Naive B cell (primary cell): Measurements from ENCODE around the gene HOMER2. TPM values are rescaled to one million over a fixed set of nuclear protein-coding genes. Genes with fewer than 3 reads are reported as not detected.

Experiments
- ATAC-seq, 2 donors: fragments of 150-1000 bp; cut with Tn5 transposase; 2 replicates each; pipeline ENCODE4 v1.10.0; 2021; ENCODE audit warnings: low read depth in 2 of 2, mild to moderate bottlenecking in 2 of 2, moderate library complexity in 2 of 2
- DNase-seq: peaks from one replicate; pipeline ENCODE4 v3.0.0; 2022
- H3K27ac Mint-ChIP-seq, 6 donors: one replicate each; pipeline ENCODE4 v1.8.0; 2020 to 2022; ENCODE audit warnings: mild to moderate bottlenecking in 6 of 6, mixed read lengths in 6 of 6, moderate library complexity in 5 of 6, inconsistent platforms in 2 of 6
- H3K27me3 Mint-ChIP-seq, 3 donors: one replicate each; pipeline ENCODE4 v1.8.0; 2021 to 2022; ENCODE audit warnings: mixed read lengths in 3 of 3, mild to moderate bottlenecking in 1 of 3
- H3K36me3 Mint-ChIP-seq, 2 donors: one replicate each; pipeline ENCODE4 v1.8.0; 2020 to 2022; ENCODE audit warnings: mixed read lengths in 2 of 2, inconsistent platforms in 1 of 2, mild to moderate bottlenecking in 1 of 2
- H3K4me1 Mint-ChIP-seq, 3 donors: one replicate each; pipeline ENCODE4 v1.8.0; 2020 to 2022; ENCODE audit warnings: mixed read lengths in 3 of 3, inconsistent platforms in 1 of 3, mild to moderate bottlenecking in 1 of 3, moderate library complexity in 1 of 3
- H3K4me3 Mint-ChIP-seq, 8 donors: one replicate each; pipeline ENCODE4 v1.8.0; 2020 to 2022; ENCODE audit warnings: mild to moderate bottlenecking in 8 of 8, mixed read lengths in 8 of 8, moderate library complexity in 8 of 8, inconsistent platforms in 2 of 8
- H3K9me3 Mint-ChIP-seq, 7 donors: one replicate each; pipeline ENCODE4 v1.8.0; 2020 to 2022; ENCODE audit warnings: mixed read lengths in 7 of 7, mild to moderate bottlenecking in 5 of 7, inconsistent platforms in 2 of 7, moderate library complexity in 1 of 7
- polyA plus RNA-seq, 6 donors: library from polyadenylated mRNA; unstranded; fragments of 300-500 nt; fragmentation: Illumina TruSeq; gene quantifications; one replicate each; pipeline ENCODE4 v1.2.3, GENCODE V29; 2021; ENCODE audit warnings: low read depth in 6 of 6

HOMER2 gene
- polyA plus RNA-seq, 6 donors from 2014 or later: 3.0 to 11.6 (median 6.2) TPM

DNA sequence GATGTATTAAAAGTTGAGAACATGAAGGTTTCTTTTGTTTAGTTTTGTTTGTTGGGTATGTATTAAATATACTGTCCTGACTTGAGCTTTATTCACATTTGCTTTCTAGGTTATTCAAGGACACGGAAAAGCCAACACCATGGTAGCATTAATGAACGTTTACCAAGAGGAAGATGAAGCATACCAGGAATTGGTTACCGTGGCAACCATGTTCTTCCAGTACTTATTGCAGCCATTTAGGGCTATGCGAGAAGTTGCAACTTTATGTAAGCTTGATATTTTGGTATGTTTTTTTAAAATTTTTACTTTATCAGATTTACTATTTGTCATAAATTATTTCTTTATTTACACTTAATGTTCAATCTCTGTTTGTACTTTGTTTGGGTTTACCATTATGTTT lies 139.5 kb downstream of the HOMER2 start:
- Mint-ChIP-seq H3K36me3 (peaks cover 9 to 11% of the 10 kb centered on the region in 2 donors), H3K4me3 (peak overlapping the region in 5 of 8 donors; percentile 25 to 85 (median 69)), H3K27me3 (no peaks in the 10 kb centered on the region), H3K9me3 (peaks cover 0 to 3% (median 0%) of the 10 kb centered on the region in 7 donors), H3K4me1 (peaks cover 31 to 45% (median 43%) of the 10 kb centered on the region in 3 donors), H3K27ac (peak overlapping the region in 3 of 6 donors; percentile 92 to 95 (median 92))
- DNase-seq (no peak), ATAC-seq (no peak)

DNA sequence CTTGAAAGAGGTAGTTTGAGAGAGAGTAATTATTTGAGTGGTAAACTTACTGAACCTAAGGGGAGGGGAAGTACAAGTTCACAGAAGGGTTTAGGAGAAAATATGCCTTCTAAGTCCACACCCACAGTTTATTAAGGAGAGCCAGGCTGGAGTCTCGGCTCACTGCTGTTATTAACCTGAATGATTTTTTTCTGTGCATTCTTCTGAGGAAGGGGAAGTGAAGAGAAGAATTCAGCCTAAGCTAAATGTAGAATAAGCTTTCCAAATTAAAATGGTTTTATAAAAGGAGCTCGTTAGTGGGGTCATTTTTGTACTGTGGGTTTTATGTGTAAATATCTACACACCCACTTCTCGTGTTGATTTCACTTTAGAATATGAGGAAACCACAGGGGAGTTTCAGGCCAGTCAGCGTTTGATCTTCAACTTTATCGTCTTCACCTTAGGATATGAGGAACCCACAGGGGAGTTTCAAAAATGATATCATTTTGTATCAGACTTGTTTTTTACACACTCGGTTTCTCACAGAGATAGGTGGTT lies 141.6 kb downstream of the HOMER2 start:
- peak in 1 of 2 donors; percentile 6 for ATAC-seq
- Mint-ChIP-seq H3K9me3 (peaks cover 0 to 3% (median 0%) of the 10 kb centered on the region in 7 donors), H3K27me3 (no peaks in the 10 kb centered on the region), H3K4me1 (peaks cover 36 to 51% (median 51%) of the 10 kb centered on the region in 3 donors), H3K27ac (peak overlapping the region; percentile 95 to 100 (median 98)), H3K36me3 (peaks cover 0 to 3% of the 10 kb centered on the region in 2 donors), H3K4me3 (peak overlapping the region; percentile 85 to 97 (median 94))
- peak; percentile 52 for DNase-seq

DNA sequence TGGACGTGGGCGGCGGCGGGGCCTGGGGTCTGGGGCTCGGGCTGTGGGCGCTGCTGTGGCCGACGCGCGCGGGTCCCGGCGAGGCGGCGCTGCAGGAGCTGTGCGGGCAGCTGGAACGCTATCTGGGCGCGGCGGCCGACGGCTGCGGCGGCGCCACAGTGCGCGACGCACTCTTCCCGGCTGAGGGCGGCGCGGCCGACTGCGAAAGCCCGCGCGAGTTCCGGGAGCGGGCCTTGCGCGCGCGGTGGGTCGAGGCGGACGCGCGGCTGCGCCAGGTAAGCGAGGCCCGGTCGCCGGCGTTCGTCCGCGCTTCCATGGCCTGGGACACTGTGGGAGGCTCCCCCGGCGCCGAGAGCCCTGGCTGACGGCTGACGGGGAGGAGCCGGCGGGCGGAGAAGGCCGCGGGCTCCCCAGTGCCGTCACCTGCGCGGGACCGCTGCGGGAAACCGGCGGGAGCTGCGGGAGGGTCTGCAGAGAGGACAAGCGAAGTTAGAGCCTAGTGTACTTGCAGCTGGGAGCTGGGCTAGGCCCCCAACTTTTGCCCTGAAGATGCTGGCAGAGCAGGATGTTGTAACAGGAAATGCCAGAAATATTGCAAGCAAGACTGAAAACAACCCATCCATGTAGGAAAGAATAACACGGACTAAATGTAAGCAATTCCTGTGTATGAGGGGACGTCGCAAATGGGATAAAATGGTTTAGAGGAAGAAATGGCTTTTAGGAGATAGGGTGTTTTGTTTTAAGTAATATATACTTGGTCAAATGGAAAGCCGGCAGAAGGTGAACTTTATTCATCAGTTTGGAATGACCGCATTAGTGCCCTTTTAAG lies 142.2 kb downstream of the HOMER2 start:
- Mint-ChIP-seq H3K9me3 (peaks cover 0 to 3% (median 0%) of the 10 kb centered on the region in 7 donors), H3K36me3 (peaks cover 0 to 3% of the 10 kb centered on the region in 2 donors), H3K4me3 (peak overlapping the region; percentile 85 to 97 (median 94)), H3K4me1 (peaks cover 38 to 56% (median 54%) of the 10 kb centered on the region in 3 donors), H3K27me3 (no peaks in the 10 kb centered on the region), H3K27ac (peak overlapping the region; percentile 95 to 100 (median 98))
- ATAC-seq: peak; percentile 16 to 19
- DNase-seq: peak; percentile 29

DNA sequence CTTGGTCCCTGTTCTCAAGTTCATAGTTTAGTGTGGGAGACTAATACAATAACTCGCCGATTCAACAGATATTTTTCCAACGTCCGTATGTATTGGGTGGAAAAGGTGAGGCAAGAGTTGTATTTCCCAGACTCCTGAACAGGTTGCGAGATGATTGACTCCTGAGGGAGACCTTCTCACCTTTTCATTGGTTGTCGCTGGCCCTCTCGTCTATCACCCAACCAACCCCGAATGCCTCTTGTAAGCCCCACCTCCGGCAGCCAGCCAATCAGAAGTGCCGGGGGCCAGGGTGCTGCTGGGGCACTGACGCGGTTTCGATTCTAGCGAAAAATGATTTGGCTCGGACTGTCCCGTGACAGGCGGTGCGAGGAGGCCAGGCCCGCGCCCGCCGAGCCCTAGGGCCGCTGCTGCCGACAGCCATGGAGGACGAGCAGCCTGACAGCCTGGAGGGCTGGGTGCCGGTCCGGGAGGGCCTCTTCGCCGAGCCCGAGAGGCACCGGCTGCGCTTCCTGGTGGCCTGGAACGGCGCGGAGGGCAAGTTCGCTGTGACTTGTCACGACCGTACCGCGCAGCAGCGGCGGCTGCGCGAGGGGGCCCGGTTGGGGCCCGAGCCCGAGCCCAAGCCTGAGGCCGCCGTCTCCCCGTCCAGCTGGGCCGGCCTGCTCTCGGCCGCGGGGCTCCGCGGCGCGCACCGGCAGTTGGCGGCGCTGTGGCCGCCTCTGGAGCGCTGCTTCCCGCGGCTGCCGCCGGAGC lies 143.0 kb downstream of the HOMER2 start, which contains the start of gene WHAMM:
WHAMM (plus strand) TSS at position 321 of the 753 bp plus-strand sequence; CDS start at position 420, 99 bp downstream.
- Mint-ChIP-seq H3K4me1 (peaks cover 38 to 54% (median 54%) of the 10 kb centered on the region in 3 donors), H3K36me3 (peaks cover 0 to 3% of the 10 kb centered on the region in 2 donors)

DNA sequence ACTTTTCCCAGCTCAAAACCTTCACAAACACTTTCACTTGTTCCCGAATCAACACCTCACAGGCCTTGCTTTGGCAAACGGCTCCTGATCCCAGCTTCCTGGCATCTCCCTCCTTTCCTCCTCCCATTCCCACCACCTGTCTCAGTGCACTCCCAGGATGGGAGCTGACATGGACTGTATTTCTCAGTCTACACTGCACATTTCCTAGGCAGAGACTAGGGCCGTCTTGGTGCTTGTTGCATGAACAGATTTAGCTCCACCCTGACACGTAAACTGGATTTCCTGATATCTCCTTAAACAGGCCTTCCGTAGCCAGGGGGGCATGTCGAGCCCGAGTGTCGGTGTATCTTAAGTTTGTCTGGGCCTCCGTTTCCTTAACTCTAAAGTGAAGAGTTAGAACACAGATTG lies 143.9 kb downstream of the HOMER2 start:
- Mint-ChIP-seq H3K4me1 (peaks cover 40 to 57% (median 54%) of the 10 kb centered on the region in 3 donors), H3K27ac (peak overlapping the region; percentile 43 to 97 (median 84)), H3K36me3 (peaks cover 0 to 3% of the 10 kb centered on the region in 2 donors), H3K27me3 (no peaks in the 10 kb centered on the region), H3K9me3 (peaks cover 0 to 3% (median 0%) of the 10 kb centered on the region in 7 donors), H3K4me3 (peak overlapping the region; percentile 1 to 96 (median 85))
- DNase-seq: no peak
- ATAC-seq: no peak

More for the DNA sequence above, 143.0 kb downstream of the HOMER2 start, which contains the start of gene WHAMM:
- Mint-ChIP-seq H3K4me3 (peak within 1 kb of the TSS; percentile 85 to 97 (median 94)), H3K27ac (peak within 1 kb of the TSS; percentile 95 to 100 (median 98)), H3K9me3 (peaks cover 0 to 3% (median 0%) of the 10 kb centered on the region in 7 donors), H3K27me3 (no peaks in the 10 kb centered on the region)
- DNase-seq (peak; percentile 96), ATAC-seq (peak; percentile 84 to 86)

DNA sequence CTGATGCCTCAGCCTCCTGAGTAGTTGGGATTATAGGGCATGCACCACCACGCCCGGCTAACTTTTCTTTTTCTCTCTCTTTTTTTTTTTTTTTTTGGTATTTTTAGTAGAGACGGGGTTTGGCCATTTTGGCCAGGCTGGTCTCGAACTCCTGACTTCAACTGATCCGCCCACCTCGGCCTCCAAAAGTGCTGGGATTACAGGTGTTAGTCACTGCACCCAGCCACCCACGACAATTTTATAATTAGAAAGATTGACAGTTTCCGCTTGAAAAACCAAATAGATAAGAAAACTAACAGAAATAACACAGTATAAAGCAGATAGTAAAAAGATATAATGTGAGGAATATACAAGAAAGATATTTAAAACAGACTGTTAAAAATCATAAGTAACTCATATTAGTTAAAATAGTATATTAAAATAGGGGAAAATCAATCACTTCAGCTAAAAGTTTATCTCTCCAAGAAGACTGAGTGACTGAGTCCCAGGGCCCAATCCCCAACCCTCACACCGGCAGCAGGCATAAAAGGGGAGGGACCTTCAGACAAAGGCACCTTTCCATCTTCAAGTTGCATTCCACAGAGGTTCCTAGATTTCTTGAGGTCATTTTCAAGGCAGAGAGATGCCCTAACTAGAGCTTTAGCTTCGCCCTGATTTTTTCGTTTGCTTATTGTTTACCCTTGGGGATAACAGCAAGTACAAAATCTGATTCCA lies 144.4 kb downstream of the HOMER2 start:
- peak overlapping the region in 5 of 6 donors; percentile 43 to 95 (median 74) for H3K27ac Mint-ChIP-seq
- ATAC-seq: no peak

DNA sequence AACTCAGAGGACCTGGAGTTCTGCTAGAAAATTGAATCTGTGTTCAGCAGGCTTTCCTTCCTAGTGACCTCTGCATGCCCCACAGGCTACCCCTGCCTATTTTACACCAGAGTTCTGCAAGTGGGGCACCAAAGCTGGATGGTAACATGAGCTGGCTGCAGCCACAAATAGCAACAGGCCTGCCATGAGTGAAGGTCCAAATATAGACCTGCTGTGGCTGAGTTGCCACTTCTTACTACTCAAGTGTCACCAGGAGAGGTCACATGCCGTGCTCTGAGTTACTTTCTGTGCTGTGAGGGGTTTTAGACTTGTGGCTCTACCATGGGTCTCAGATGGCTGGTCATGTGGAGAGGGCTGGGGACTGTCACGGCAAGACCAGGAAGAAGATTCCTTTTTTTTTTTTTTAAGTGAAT lies 146.5 kb downstream of the HOMER2 start, which contains the start of gene FSD2:
FSD2 (minus strand) TSS at position 76 of the 413 bp plus-strand sequence. CDS start 18,679 bp downstream, outside the sequence.
- Mint-ChIP-seq H3K4me3 (peak within 1 kb of the TSS; percentile 36 to 86 (median 62)), H3K4me1 (peaks cover 36 to 39% (median 38%) of the 10 kb centered on the region in 3 donors), H3K27ac (peak within 1 kb of the TSS; percentile 68 to 94 (median 90)), H3K27me3 (no peaks in the 10 kb centered on the region), H3K36me3 (no peaks in the 10 kb centered on the region), H3K9me3 (peaks cover 0 to 3% (median 0%) of the 10 kb centered on the region in 7 donors)
- peak; percentile 47 for DNase-seq
- peak; percentile 44 to 48 for ATAC-seq

More for the DNA sequence above, 144.4 kb downstream of the HOMER2 start:
- peaks cover 44 to 56% (median 54%) of the 10 kb centered on the region in 3 donors for H3K4me1 Mint-ChIP-seq
- DNase-seq: no peak
- H3K4me3 Mint-ChIP-seq: peak overlapping the region in 7 of 8 donors; percentile 1 to 85 (median 36)
- peaks cover 0 to 3% (median 0%) of the 10 kb centered on the region in 7 donors for H3K9me3 Mint-ChIP-seq
- no peaks in the 10 kb centered on the region for H3K27me3 Mint-ChIP-seq
- peaks cover 0 to 3% of the 10 kb centered on the region in 2 donors for H3K36me3 Mint-ChIP-seq

DNA sequence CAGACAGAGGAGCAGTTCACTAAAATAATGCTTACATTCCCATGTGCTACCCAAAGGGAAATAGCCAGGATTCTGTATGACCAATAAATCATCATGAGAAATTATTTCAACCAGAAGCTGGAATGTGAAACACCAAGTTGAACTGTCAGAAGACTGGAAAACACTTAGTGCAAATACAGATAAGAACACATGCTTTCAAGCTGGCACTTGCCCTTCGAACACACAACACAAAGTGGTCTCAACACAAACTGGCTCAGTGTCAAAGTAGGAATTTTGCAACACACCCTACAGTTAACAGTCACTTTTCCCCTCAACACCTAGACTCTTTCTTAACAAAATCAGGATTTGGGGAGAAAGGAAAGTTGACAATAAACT lies 148.0 kb downstream of the HOMER2 start:
- Mint-ChIP-seq H3K4me3 (no peak overlapping the region), H3K9me3 (peaks cover 0 to 3% (median 0%) of the 10 kb centered on the region in 7 donors), H3K27me3 (peaks cover 0 to 4% (median 4%) of the 10 kb centered on the region in 3 donors), H3K27ac (no peak overlapping the region), H3K4me1 (peaks cover 29 to 34% (median 32%) of the 10 kb centered on the region in 3 donors), H3K36me3 (no peaks in the 10 kb centered on the region)
- DNase-seq (no peak), ATAC-seq (no peak)

DNA sequence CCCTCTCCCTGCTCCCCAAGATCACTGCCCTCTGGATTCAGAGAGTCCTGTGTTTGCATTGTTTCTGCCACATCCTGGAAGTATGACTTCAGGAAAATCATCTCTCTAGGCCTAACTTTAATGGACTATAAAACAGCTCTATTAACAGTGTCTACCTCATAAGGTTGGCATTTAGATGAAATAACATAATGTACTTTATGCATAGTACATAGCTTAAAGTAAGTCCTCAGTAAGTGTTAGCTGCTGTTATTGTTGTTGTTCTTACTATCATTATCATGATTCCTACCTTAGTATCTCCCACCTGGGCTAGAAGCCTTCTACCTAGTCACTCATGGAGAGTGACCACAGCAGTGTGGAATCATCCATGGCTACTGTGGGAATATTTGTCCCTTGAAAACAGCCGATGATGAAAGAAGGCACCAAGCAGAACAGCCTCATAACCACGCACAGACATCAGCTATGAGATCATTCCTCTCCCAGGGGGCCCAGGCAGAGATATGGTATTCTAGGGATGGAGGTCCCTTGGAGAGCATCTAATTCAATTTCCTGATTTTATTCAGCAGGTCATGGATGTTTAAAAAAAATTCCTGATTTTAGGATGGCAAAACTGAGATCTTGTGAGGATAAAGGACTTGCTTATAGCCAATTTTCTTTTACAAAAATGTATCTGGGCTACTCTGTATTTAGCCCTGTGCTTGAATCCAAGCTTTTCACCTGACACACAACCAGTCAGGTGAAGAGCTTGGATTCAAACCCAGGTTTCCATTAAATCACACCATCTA lies 148.5 kb downstream of the HOMER2 start:
- Mint-ChIP-seq H3K4me3 (no peak overlapping the region), H3K27ac (peak overlapping the region in 3 of 6 donors; percentile 2 to 66 (median 29)), H3K4me1 (peaks cover 24 to 33% (median 30%) of the 10 kb centered on the region in 3 donors), H3K9me3 (no peaks in the 10 kb centered on the region), H3K36me3 (no peaks in the 10 kb centered on the region), H3K27me3 (peaks cover 0 to 10% (median 10%) of the 10 kb centered on the region in 3 donors)
- no peak for DNase-seq
- ATAC-seq: no peak

DNA sequence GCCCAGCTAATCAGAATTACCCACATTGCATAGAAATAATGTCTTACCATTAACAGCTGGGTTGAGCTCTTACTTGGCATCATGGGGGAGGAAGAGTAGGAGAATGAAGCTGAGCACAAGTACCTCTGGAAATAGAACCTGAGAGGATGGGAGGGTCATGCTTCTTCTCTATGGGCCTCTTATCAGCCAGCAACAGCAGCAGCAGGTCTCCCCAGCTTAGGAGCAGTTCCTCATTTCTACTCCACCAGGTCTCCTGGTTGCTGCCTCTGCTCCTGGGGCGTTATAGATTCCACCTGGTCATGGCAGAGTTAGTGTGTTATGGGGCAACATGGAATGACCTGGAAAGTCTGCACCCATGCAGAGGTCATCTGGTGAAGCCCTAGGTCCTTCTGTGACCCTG lies 150.0 kb downstream of the HOMER2 start:
- H3K9me3 Mint-ChIP-seq: no peaks in the 10 kb centered on the region
- H3K4me3 Mint-ChIP-seq: no peak overlapping the region
- DNase-seq (no peak), ATAC-seq (no peak)
- peak overlapping the region in 1 of 6 donors; percentile 42 for H3K27ac Mint-ChIP-seq
- H3K4me1 Mint-ChIP-seq: peaks cover 17 to 23% (median 21%) of the 10 kb centered on the region in 3 donors
- H3K36me3 Mint-ChIP-seq: no peaks in the 10 kb centered on the region
- H3K27me3 Mint-ChIP-seq: peaks cover 0 to 20% (median 12%) of the 10 kb centered on the region in 3 donors

DNA sequence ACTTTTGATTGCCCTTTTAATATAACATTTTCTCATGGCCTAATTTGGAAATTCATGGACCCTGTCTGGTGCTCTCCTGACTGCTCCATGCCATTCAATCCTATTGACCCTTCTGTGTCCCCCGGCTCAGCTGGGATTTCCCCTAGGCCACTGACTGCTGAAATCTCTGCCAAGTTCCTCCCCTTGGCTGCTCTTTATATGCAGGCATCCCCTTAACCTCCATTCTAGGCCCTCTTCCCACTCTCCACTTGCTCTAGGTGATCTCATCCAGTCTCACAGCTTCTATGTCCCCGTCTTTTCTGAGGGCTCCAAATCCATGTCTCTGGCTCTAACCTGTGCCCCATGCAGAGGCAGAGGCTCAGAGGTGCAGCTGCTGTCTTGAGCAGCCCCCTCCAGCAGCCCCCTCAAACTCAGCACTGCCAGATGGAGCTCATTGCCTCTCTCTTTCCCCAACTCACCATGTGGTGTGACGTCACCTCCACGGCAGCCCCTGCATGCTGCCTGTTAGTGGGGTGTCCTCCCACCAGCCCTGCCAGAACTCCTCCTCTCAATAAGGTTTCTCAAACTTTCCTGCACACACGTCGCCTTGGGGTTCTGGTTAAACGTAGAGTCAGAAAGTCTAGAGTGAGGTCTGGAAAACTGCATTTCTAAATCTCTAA lies 153.2 kb downstream of the HOMER2 start:
- peaks cover 0 to 4% of the 10 kb centered on the region in 2 donors for H3K36me3 Mint-ChIP-seq
- H3K4me3 Mint-ChIP-seq: no peak overlapping the region
- ATAC-seq: no peak
- H3K9me3 Mint-ChIP-seq: peaks cover 0 to 6% (median 3%) of the 10 kb centered on the region in 7 donors
- no peak for DNase-seq
- peak overlapping the region in 1 of 6 donors; percentile 64 for H3K27ac Mint-ChIP-seq
- H3K4me1 Mint-ChIP-seq: peaks cover 6 to 8% (median 7%) of the 10 kb centered on the region in 3 donors
- peaks cover 0 to 34% (median 16%) of the 10 kb centered on the region in 3 donors for H3K27me3 Mint-ChIP-seq
